Endometrial microvascular endothelial cells (primary cell): ENCODE measurements around the gene TBATA. TPM values are rescaled to one million over a fixed set of nuclear protein-coding genes. Genes with fewer than 3 reads are reported as not detected.
"Not testable (repeated sequence)": the region's sequence is repeated elsewhere in the genome, so short reads cannot be mapped to it uniquely, and the experiment has no call there.

Experiments used
- in situ Hi-C: cut with HindIII; loops from 2 replicates; pipeline ENCODE4 v1.10.0; 2017; ENCODE audit warnings: low sequenced_read_pairs, low pct_unique_long_range_greater_than_20kb; ENCODE audit errors: inconsistent ontology term
- total RNA-seq: library from RNA; depleted of rRNA; stranded (reverse); fragments of >200 nt; gene quantifications from one replicate; pipeline ENCODE4 v1.2.3, GENCODE V29; 2015; ENCODE audit errors: inconsistent ontology term

TBATA gene
- total RNA-seq, 1 donor from 2014 or later: not detected

GRCh38 chr10:70769121-70769520, 16.1 kb downstream of the TBATA start:
- in situ Hi-C loops: no loop called here

DNA sequence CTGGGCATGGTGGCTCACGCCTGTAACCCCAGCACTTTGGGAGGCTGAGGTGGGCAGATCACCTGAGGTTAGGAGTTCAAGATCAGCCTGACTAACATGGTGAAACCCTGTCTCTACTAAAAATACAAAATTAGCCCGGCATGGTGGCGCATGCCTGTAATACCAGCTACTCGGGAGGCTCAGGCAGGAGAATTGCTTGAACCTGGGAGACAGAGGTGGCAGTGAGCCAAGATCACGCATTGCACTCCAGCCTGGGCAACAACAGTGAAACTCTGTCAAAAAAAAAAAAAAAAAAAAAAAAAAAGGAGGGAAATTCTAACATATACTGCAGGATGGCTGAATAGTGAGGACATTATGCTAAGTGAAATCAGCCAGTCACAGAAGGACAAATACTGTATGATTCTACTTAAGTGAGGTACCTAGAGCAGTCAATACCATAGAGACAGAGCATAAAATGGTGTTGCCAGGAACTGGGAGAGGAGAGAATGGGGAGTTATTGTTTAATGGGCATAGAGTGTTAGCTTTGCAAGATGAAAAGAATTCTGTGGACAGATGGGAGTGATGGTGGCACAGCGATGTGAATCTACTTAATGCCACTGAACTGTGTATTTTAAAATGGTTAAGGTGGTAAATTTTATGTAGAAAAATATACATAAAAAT, 17.0 kb downstream of the TBATA start:
- in situ Hi-C loops: not testable (repeated sequence)

DNA sequence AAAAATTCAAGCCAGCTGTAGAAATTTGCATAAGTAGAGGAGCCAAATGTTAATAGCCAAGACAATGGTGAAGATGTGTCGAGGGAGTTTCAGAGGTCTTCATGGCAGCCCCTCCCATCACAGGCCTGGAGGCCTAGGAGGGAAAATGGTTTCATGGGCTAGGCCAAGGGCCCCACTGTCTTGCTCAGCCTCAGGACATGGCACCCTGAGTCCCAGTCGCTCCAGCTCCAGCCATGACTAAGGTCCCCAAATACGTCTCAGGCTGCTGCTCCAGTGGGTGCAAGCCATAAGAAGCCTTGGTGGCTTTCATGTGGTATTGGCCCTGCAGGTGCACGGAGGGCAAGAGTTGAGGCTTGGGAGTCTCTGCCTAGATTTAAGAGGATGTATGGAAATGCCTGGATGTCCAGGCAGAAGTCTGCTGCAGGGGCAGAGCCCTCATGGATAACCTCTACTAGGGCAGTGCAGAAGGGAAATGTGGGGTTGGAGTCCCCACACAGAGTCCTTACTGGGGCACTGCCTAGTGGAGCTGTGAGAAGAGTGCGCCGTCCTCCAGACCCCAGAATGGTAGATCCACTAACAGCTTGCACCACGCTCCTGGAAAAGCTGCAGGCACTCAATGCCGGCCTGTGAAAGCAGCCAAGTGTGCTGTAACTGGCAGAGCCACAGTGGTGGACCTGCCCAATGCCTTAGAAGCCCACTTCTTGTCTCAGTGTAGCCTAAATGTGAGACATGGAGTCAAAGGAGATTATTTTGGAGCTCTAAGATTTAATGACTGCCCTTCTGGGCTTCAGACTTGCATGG, 19.2 kb downstream of the TBATA start:
- in situ Hi-C loops: no loop called here

- in situ Hi-C loops: no loop called here
Measured at GRCh38 chr10:70763567-70763966, 21.6 kb downstream of the TBATA start.

GRCh38 chr10:70762441-70763175, 22.6 kb downstream of the TBATA start:
- in situ Hi-C loops: no loop called here

DNA sequence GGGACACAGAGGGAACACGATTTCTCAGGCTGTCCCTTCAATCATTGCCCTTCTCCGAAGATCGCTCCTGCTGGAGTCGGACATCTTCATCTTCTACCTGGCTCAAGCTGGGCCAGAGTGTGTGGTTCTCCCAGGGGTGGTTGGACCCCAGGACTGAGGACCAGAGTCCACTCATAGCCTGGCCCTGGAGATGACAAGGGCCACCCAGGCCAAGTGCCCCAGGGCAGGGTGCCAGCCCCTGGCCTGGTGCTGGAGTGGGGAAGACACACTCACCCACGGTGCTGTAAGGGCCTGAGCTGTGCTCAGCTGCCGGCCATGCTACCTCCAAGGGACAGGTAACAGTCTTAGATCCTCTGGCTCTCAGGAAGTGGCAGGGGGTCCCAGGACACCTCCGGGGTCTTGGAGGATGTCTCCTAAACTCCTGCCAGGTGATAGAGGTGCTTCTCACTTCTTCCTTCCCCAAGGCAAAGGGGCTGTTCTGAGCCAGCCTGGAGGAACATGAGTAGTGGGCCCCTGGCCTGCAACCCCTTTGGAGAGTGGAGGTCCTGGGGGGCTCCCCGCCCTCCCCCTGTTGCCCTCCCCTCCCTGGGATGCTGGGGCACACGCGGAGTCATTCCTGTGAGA, 23.3 kb downstream of the TBATA start:
- in situ Hi-C loops: no loop called here

DNA sequence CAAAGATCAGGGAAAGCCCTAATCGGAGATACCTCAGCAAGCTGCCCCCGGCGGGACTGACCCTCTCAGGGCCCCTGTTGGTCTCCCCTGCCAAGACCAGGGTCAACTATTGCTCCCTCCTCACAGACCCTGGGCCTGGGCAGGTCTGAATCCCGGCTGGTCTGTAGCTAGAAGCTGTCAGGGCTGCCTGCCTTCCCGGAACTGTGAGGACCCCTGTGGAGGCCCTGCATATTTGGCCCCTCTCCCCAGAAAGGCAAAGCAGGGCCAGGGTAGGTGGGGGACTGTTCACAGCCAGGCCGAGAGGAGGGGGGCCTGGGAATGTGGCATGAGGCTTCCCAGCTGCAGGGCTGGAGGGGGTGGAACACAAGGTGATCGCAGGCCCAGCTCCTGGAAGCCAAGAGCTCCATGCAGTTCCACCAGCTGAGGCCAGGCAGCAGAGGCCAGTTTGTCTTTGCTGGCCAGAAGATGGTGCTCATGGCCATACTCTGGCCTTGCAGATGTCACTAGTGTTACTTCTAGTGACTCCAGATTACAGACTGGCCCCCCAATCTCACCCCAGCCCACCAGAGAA, 24.1 kb downstream of the TBATA start:
- in situ Hi-C loops: no loop called here

GRCh38 chr10:70760271-70760787, 24.8 kb downstream of the TBATA start:
- in situ Hi-C loops: no loop called here

- in situ Hi-C loops: no loop called here
Measured at GRCh38 chr10:70759781-70760180, 25.4 kb downstream of the TBATA start.

- in situ Hi-C loops: no loop called here
Measured at GRCh38 chr10:70758757-70759514, 26.2 kb downstream of the TBATA start.

DNA sequence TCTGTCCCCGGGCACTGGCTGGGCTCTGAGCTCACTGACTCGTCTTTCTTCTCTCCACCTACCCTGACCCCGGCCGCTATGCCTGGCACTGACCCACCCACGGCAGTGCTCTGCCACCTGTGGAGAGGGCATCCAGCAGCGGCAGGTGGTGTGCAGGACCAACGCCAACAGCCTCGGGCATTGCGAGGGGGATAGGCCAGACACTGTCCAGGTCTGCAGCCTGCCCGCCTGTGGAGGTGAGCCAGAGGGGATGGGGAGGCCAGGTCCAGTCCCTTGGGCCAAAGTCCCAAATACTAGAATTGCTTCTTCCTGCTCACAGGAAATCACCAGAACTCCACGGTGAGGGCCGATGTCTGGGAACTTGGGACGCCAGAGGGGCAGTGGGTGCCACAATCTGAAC, 27.3 kb downstream of the TBATA start:
- in situ Hi-C loops: no loop called here

DNA sequence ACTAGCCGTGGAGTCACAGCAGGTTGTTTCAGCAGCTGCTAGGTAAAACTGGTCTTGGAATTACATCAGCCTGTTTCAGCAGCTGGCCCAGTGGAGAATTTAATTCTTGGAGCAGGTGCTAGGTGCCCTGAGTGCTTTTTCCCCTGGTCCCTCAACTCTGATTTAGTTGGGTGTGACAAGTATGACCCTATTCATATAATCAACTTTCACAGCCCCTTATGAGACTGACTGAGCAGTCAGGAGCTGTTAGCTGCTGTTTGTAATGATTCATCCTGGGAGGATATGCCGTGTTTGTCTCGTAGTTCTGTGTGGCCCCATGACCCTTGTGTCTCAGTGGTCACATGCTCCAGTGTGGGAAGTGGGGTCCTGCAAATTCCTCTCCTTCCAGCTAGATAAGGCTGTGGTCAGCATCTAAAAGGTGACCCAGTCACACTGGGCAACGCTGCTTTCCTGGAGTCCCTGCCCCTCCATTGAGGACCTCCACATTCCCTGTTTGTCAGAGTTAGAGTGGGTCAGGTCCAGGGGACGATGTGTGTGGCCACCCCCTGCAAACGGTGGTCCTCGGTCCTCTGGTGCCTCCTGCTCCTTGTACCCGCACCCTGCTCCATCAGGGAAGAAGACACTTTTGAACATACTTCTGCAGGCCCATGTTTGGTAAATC, 28.3 kb downstream of the TBATA start:
- in situ Hi-C loops: no loop called here

GRCh38 chr10:70753841-70754621, 31.1 kb downstream of the TBATA start:
- in situ Hi-C loops: no loop called here

DNA sequence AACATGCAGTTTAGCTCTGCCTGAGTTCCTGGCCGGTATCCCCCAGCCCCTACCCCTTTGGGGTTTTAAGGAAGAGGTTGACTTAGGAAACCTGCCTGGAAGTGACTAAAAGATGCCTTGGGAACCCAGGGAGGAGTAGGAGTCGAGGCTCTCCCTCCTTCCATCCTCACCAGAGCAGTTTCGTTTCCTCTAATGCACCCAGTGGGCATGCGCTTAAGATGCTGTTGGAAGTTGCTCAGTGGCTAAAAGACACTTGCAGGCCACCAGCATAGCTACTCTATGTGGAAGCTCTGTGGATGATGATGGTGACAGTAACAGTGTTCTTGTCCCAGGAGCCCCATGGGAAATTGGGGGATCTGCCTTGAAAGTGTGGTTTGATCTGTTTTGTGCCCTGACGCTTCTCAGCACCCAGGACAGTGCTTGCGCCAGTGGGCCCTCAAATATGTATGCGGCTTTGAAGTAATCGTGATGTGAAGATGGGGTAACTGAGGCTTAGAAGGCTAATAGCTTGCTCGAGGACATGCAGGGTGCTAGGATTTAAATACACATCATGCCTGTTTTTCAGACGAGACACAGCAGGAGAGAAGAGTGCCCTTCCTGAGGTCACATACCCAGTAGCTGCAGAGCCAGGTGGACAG, 32.0 kb downstream of the TBATA start:
- in situ Hi-C loops: no loop called here

DNA sequence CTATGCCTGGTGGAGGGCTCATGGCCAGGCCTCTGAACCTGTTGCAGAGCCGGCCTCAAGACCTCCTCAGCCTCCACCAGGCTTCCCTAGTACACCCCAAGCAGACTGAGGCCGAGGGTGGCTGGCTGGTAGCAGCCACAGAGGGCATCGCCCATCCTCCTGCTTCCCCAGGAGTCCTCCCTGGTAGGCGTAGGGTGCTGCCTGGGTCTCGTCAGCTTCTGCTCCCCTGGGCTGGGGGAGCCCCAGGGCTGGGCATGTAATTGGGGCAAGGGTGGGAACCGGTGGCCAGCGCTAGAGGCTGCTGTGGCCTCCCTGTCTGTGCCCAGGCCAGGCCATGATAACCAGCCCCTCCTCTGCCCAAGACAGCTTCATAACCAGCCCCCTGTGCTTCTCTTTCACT, 32.6 kb downstream of the TBATA start:
- in situ Hi-C loops: no loop called here

DNA sequence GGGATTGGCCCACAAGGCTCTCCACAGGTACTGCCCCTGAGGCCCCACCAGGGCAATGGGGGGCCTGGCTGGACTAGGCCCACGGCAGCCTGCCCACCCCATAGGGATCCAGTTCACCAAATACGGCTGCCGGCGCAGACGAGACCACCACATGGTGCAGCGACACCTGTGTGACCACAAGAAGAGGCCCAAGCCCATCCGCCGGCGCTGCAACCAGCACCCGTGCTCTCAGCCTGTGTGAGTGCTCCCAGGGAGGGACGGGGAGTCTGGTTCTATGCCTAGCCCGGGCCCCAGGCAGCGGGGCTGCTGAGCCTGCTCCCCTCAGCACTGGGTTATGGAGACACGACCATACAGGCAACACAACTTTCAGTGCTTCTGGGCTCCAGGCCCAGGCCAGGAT, 33.2 kb downstream of the TBATA start:
- in situ Hi-C loops: no loop called here

GRCh38 chr10:70751356-70751755, 33.8 kb downstream of the TBATA start:
- in situ Hi-C loops: no loop called here
